GM18909 (cell line): ENCODE measurements around the gene ARL10.

Experiments
- ATAC-seq: cut with Tn5 transposase; IDR thresholded peaks from one replicate; pipeline ENCODE4 v1.9.1; 2021; ENCODE audit warnings: mild to moderate bottlenecking; ENCODE audit not compliant: unreplicated experiment, poor library complexity

ARL10 gene

GRCh38 chr5:176408590-176408989, 43.3 kb downstream of the ARL10 start:
- ATAC-seq, result no peak

- ATAC-seq, result no peak
Observed at GRCh38 chr5:176409765-176410164, 44.5 kb downstream of the ARL10 start.

GRCh38 chr5:176410486-176411180, 45.3 kb downstream of the ARL10 start:
- no peak for ATAC-seq

GRCh38 chr5:176412517-176413254, 47.4 kb downstream of the ARL10 start:
- ATAC-seq, result no peak

- no peak for ATAC-seq
Observed at GRCh38 chr5:176413255-176413565, 47.9 kb downstream of the ARL10 start.

- no peak for ATAC-seq
Observed at GRCh38 chr5:176413709-176414191, 48.5 kb downstream of the ARL10 start.

GRCh38 chr5:176414704-176415103, 49.4 kb downstream of the ARL10 start:
- no peak for ATAC-seq

- ATAC-seq, result no peak
Observed at GRCh38 chr5:176415240-176415951, 50.1 kb downstream of the ARL10 start.

- peak; percentile 92 for ATAC-seq
Observed at GRCh38 chr5:176415952-176416924, 51.0 kb downstream of the ARL10 start, which contains the start of gene CLTB. TSS of gene CLTB (minus strand) at chr5:176416539. CDS start at chr5:176416363, 176 bp downstream.

GRCh38 chr5:176416965-176417364, 51.7 kb downstream of the ARL10 start:
- ATAC-seq, result no peak

- ATAC-seq, result no peak
Observed at GRCh38 chr5:176418251-176418650, 53.0 kb downstream of the ARL10 start.

GRCh38 chr5:176420086-176420485, 54.8 kb downstream of the ARL10 start:
- no peak for ATAC-seq

- ATAC-seq, result no peak
Observed at GRCh38 chr5:176420972-176421544, 55.8 kb downstream of the ARL10 start.

GRCh38 chr5:176424181-176424580, 58.9 kb downstream of the ARL10 start:
- no peak for ATAC-seq

GRCh38 chr5:176425138-176425537, 59.9 kb downstream of the ARL10 start:
- ATAC-seq, result no peak

GRCh38 chr5:176425791-176426190, 60.5 kb downstream of the ARL10 start:
- no peak for ATAC-seq

- no peak for ATAC-seq
Observed at GRCh38 chr5:176426876-176427275, 61.6 kb downstream of the ARL10 start.

- no peak for ATAC-seq
Observed at GRCh38 chr5:176427971-176428370, 62.7 kb downstream of the ARL10 start.

GRCh38 chr5:176429972-176430371, 64.7 kb downstream of the ARL10 start:
- no peak for ATAC-seq
